H1 (cell line): ENCODE results near the gene PGAM2. TPM values are rescaled to one million over a fixed set of nuclear protein-coding genes. Genes with fewer than 3 reads are reported as not detected.

Source experiments
- BRCA1 ChIP-seq: IDR thresholded peaks from 2 replicates; pipeline ENCODE4 v1.6.1; 2012; ENCODE audit warnings: low read depth, low read length, improper control_type of control experiment
- CREB1 ChIP-seq: IDR thresholded peaks from 2 replicates; pipeline ENCODE4 v1.6.1; 2012; ENCODE audit warnings: inconsistent platforms
- HDAC2 ChIP-seq, 2 experiments: fragments of 300-600 bp in 1 of 2; sonication (generic) in 1 of 2; IDR thresholded peaks; 2 replicates each; pipeline ENCODE4 v1.6.1; 2011 to 2012; ENCODE audit warnings: low read depth in 2 of 2, low read length in 2 of 2, mild to moderate bottlenecking in 2 of 2, moderate library complexity in 2 of 2, borderline replicate concordance in 1 of 2, inconsistent platforms in 1 of 2
- JUND ChIP-seq: IDR thresholded peaks from 2 replicates; pipeline ENCODE4 v1.6.1; 2011; ENCODE audit warnings: mild to moderate bottlenecking, improper control_type of control experiment, low read length
- KDM5A ChIP-seq: fragments of 200-600 bp; IDR thresholded peaks from 2 replicates; pipeline ENCODE4 v1.7.1; 2012; ENCODE audit warnings: mild to moderate bottlenecking, low read length, inconsistent platforms, mixed read lengths
- MAFK ChIP-seq: IDR thresholded peaks from 2 replicates; pipeline ENCODE4 v1.6.1; 2012; ENCODE audit warnings: low read depth, mild to moderate bottlenecking, improper control_type of control experiment, low read length
- PHF8 ChIP-seq: fragments of 200-600 bp; sonication (generic); conservative IDR thresholded peaks from 2 replicates; pipeline ENCODE4 v1.7.1; 2012; ENCODE audit warnings: low read depth, mild to moderate bottlenecking, inconsistent platforms, low read length, moderate library complexity
- RFX5 ChIP-seq: IDR thresholded peaks from 2 replicates; pipeline ENCODE4 v1.6.1; 2011; ENCODE audit warnings: low read depth, low read length, improper control_type of control experiment, borderline replicate concordance
- SIN3A ChIP-seq, 2 experiments: IDR thresholded peaks in 1 of 2; conservative IDR thresholded peaks in 1 of 2; 2 replicates each; pipeline ENCODE4 v1.6.1; 2011 to 2012; ENCODE audit warnings: low read length in 2 of 2, improper control_type of control experiment in 1 of 2, low read depth in 1 of 2, mild to moderate bottlenecking in 1 of 2
- SIX5 ChIP-seq: IDR thresholded peaks from 2 replicates; pipeline ENCODE4 v1.6.1; 2011; ENCODE audit warnings: mild to moderate bottlenecking, low read depth, low read length
- SRF ChIP-seq: IDR thresholded peaks from 2 replicates; pipeline ENCODE4 v1.6.1; 2011; ENCODE audit warnings: mild to moderate bottlenecking, low read depth, low read length, moderate library complexity
- polyA plus RNA-seq, 7 experiments: library from polyadenylated mRNA; depleted of rRNA in 3 of 7; stranded (reverse) in 5 of 7; unstranded in 2 of 7; fragments of >200 nt in 5 of 7; fragments of 200-250 nt in 2 of 7; gene quantifications; 1 replicate in 5 of 7; 2 replicates in 1 of 7; 4 replicates in 1 of 7; pipeline versions ENCODE4 v1.2.1 to v1.2.3, GENCODE V29; 2011 to 2013; ENCODE audit warnings: missing spikeins in 2 of 7, mixed read lengths in 2 of 7
- total RNA-seq: library from RNA; stranded (reverse); fragmentation: NEBNext Ultra II Directional; extraction: Animal tissue kit (Norgen Biotek cat#: 25700); gene quantifications from 2 replicates; pipeline ENCODE4 v1.2.1, GENCODE V29; 2021

The PGAM2 gene
- total and polyA plus RNA-seq, 2 of the 8 experiments (the other 6 are each of a cell fraction or from before 2014, with no cell fraction given), result 2.1 to 2.9 TPM

GRCh38 chr7:44103923-44104859 is 38.8 kb upstream of the PGAM2 start, which contains the start of gene AEBP1 (continued):
- TF ChIP-seq PHF8 (0 out of 2 replicates have a peak, but pooled peaks have one; percentile 24), SIX5 (no peak), CREB1 (no peak), JUND (no peak), BRCA1 (no peak), SIN3A (conservative IDR thresholded peaks at IDR 0.05 in 1 of 2, IDR thresholded peaks at IDR 0.05 in 1 of 2; ENCODE audit: low read depth in 1 of 2, low read length in 2 of 2) (0 out of 4 replicates have a peak, but pooled peaks of 1 of the 2 experiments have one; percentile 27), SRF (no peak), MAFK (no peak), HDAC2 (IDR thresholded peaks at IDR 0.05; ENCODE audit: borderline replicate concordance in 1 of 2, low read depth in 2 of 2, low read length in 2 of 2) (no peak), KDM5A (no peak), RFX5 (no peak)
